DMS 273 (cell line): ENCODE results near the gene OR6B2.

Source experiments
- DNase-seq: peaks from one replicate; lab custom pipeline; 2025; ENCODE audit not compliant: unreplicated experiment; lab: John Stamatoyannopoulos, UW

Gene OR6B2

GRCh38 chr2:239983004-239983778, 47.0 kb downstream of the OR6B2 start:
- no peak for DNase-seq
